Glutamatergic neuron (in vitro differentiated cells): ENCODE measurements around the gene GPR153. TPM values are rescaled to one million over a fixed set of nuclear protein-coding genes. Genes with fewer than 3 reads are reported as not detected.
A peak's percentile ranks its signal among the peaks of the same experiment; 100 is the strongest.

Experiments
- DNase-seq: peaks from one replicate; pipeline ENCODE4 v3.0.0; 2022
- H3K27ac Mint-ChIP-seq: one replicate; pipeline ENCODE4 v1.8.0; 2020; ENCODE audit warnings: mild to moderate bottlenecking, mixed read lengths, inconsistent platforms; ENCODE audit not compliant: unreplicated experiment
- H3K27me3 Mint-ChIP-seq: one replicate; pipeline ENCODE4 v1.8.0; 2020; ENCODE audit warnings: mild to moderate bottlenecking, moderate library complexity, mixed read lengths, inconsistent platforms; ENCODE audit not compliant: unreplicated experiment
- H3K36me3 Mint-ChIP-seq: one replicate; pipeline ENCODE4 v1.8.0; 2020; ENCODE audit warnings: mild to moderate bottlenecking, mixed read lengths, inconsistent platforms; ENCODE audit not compliant: unreplicated experiment
- H3K4me1 Mint-ChIP-seq: one replicate; pipeline ENCODE4 v1.8.0; 2020; ENCODE audit warnings: mild to moderate bottlenecking, low read depth, mixed read lengths, inconsistent platforms; ENCODE audit not compliant: unreplicated experiment
- H3K4me3 Mint-ChIP-seq: one replicate; pipeline ENCODE4 v1.8.0; 2020; ENCODE audit warnings: mild to moderate bottlenecking, mixed read lengths, inconsistent platforms; ENCODE audit not compliant: unreplicated experiment
- H3K9me3 Mint-ChIP-seq: one replicate; pipeline ENCODE4 v1.8.0; 2020; ENCODE audit warnings: mild to moderate bottlenecking, moderate library complexity, mixed read lengths, inconsistent platforms; ENCODE audit not compliant: unreplicated experiment
- CTCF ChIP-seq: fragments of 200-600 bp; sonication (generic); IDR thresholded peaks from one replicate; pipeline ENCODE4 v1.5.0; 2021; ENCODE audit not compliant: partially characterized antibody, unreplicated experiment
- total RNA-seq: library from RNA; stranded (reverse); fragmentation: NEBNext Ultra II Directional; extraction: Animal tissue kit (Norgen Biotek cat#: 25700); gene quantifications from one replicate; pipeline ENCODE4 v1.2.1, GENCODE V29; 2021; ENCODE audit not compliant: unreplicated experiment

Gene GPR153
- total RNA-seq, 1 donor from 2014 or later, result 174 TPM

GRCh38 chr1:6300342-6301048, 39.6 kb upstream of the GPR153 start:
- no peak for DNase-seq
- Mint-ChIP-seq H3K4me3 (no peak overlapping the region), H3K27ac (peak overlapping the region; percentile 8), H3K4me1 (peaks cover 37% of the 10 kb centered on the region), H3K36me3 (peaks cover 4% of the 10 kb centered on the region), H3K9me3 (peaks cover 17% of the 10 kb centered on the region), H3K27me3 (peaks cover 13% of the 10 kb centered on the region)
- no peak for TF ChIP-seq CTCF

GRCh38 chr1:6299557-6300165, 38.8 kb upstream of the GPR153 start:
- TF ChIP-seq CTCF, result no peak
- H3K27ac Mint-ChIP-seq, result peak overlapping the region; percentile 78
- peaks cover 13% of the 10 kb centered on the region for H3K27me3 Mint-ChIP-seq
- H3K9me3 Mint-ChIP-seq, result peaks cover 17% of the 10 kb centered on the region
- peaks cover 7% of the 10 kb centered on the region for H3K36me3 Mint-ChIP-seq
- peaks cover 42% of the 10 kb centered on the region for H3K4me1 Mint-ChIP-seq
- H3K4me3 Mint-ChIP-seq, result peak overlapping the region; percentile 20
- DNase-seq, result no peak

GRCh38 chr1:6298940-6299465, 38.1 kb upstream of the GPR153 start:
- Mint-ChIP-seq H3K9me3 (peaks cover 17% of the 10 kb centered on the region), H3K4me1 (peaks cover 47% of the 10 kb centered on the region), H3K27ac (peak overlapping the region; percentile 78), H3K27me3 (peaks cover 13% of the 10 kb centered on the region), H3K36me3 (peaks cover 10% of the 10 kb centered on the region), H3K4me3 (peak overlapping the region; percentile 20)
- DNase-seq, result no peak
- no peak for TF ChIP-seq CTCF

GRCh38 chr1:6298530-6298929, 37.6 kb upstream of the GPR153 start:
- Mint-ChIP-seq H3K36me3 (peaks cover 9% of the 10 kb centered on the region), H3K4me3 (peak overlapping the region; percentile 30), H3K4me1 (peaks cover 45% of the 10 kb centered on the region), H3K27me3 (peaks cover 11% of the 10 kb centered on the region), H3K9me3 (peaks cover 19% of the 10 kb centered on the region), H3K27ac (peak overlapping the region; percentile 78)
- TF ChIP-seq CTCF, result peak; percentile 22
- DNase-seq, result no peak

- Mint-ChIP-seq H3K27me3 (peaks cover 10% of the 10 kb centered on the region), H3K4me1 (peaks cover 48% of the 10 kb centered on the region), H3K4me3 (no peak overlapping the region), H3K9me3 (peaks cover 22% of the 10 kb centered on the region), H3K27ac (no peak overlapping the region), H3K36me3 (peaks cover 6% of the 10 kb centered on the region)
- no peak for DNase-seq
- no peak for TF ChIP-seq CTCF
Measured at GRCh38 chr1:6295910-6296309, 35.0 kb upstream of the GPR153 start.
